Stomach (tissue), 4 donors: ENCODE data around the gene KCNJ4.

Source experiments
- POLR2A ChIP-seq, 4 donors: fragments of 450-650 bp; IDR thresholded peaks; one replicate each; pipeline ENCODE4 v1.6.1; 2016; ENCODE audit warnings: antibody characterized with exemption in 4 of 4, control low read depth in 2 of 4, mild to moderate bottlenecking in 1 of 4, moderate library complexity in 1 of 4
- TF ChIP-seq, protein P1 (sequence below), 7 experiments: fragments of 450-650 bp in 4 of 7; fragments of 200-600 bp in 3 of 7; sonication (generic) in 3 of 7; IDR thresholded peaks; one replicate each; pipeline ENCODE4 v1.5.1; 2016 to 2019; ENCODE audit warnings: antibody characterized with exemption in 7 of 7, control low read depth in 2 of 7, mild to moderate bottlenecking in 1 of 7

DNA sequence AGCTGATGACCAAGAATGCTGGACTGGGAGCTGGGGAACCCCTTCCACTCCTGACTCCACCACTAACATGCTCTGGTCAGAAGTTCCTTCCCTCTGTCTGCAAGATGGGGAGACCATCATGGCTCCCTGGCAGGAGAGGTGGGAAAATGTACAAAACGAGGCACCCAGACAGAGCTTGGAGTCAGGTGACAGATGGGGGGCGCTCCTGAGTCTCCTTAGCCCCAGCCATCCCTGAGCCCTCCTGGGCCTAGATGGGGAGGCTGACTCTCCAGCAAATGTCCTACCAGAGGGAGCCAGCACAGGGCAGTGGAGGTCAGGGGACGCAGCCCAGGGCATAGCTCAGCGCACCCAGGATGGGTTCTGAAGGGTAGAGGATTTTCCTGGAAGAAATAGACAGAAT lies 20.0 kb downstream of the KCNJ4 start:
- TF ChIP-seq, protein P1, sequence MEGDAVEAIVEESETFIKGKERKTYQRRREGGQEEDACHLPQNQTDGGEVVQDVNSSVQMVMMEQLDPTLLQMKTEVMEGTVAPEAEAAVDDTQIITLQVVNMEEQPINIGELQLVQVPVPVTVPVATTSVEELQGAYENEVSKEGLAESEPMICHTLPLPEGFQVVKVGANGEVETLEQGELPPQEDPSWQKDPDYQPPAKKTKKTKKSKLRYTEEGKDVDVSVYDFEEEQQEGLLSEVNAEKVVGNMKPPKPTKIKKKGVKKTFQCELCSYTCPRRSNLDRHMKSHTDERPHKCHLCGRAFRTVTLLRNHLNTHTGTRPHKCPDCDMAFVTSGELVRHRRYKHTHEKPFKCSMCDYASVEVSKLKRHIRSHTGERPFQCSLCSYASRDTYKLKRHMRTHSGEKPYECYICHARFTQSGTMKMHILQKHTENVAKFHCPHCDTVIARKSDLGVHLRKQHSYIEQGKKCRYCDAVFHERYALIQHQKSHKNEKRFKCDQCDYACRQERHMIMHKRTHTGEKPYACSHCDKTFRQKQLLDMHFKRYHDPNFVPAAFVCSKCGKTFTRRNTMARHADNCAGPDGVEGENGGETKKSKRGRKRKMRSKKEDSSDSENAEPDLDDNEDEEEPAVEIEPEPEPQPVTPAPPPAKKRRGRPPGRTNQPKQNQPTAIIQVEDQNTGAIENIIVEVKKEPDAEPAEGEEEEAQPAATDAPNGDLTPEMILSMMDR (IDR thresholded peaks at IDR 0.05), result no peak
- TF ChIP-seq POLR2A (IDR thresholded peaks at IDR 0.05), result no peak
